ENCODE results near the gene ATOH1.

GRCh38 chr4:93781198-93781597, 47.4 kb upstream of the ATOH1 start:
- TF ChIP-seq, protein P1, sequence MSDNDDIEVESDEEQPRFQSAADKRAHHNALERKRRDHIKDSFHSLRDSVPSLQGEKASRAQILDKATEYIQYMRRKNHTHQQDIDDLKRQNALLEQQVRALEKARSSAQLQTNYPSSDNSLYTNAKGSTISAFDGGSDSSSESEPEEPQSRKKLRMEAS (IDR thresholded peaks at IDR 0.05): no peak
- TF ChIP-seq RCOR1 (IDR thresholded peaks at IDR 0.05; ENCODE audit: low read depth, low read length): no peak
- TF ChIP-seq POLR2A (IDR thresholded peaks at IDR 0.05; ENCODE audit: low read length): no peak
- no peak for TF ChIP-seq MAZ (IDR thresholded peaks at IDR 0.05; ENCODE audit: borderline replicate concordance, low read depth, low read length)
